Loucy (cell line): ENCODE data around the gene OR52E1.

ENCODE experiments used
- H2AFZ ChIP-seq: fragments of 200-600 bp; sonication (generic); 2 replicates; pipeline ENCODE4 v1.6.0; 2016; ENCODE audit warnings: antibody characterized with exemption, mild to moderate bottlenecking, low read length, moderate library complexity
- H3F3A ChIP-seq: fragments of 200-600 bp; 2 replicates; pipeline ENCODE4 v1.6.0; 2016; ENCODE audit warnings: antibody characterized with exemption, low read depth, mild to moderate bottlenecking
- H3K27me3 ChIP-seq: fragments of 200-600 bp; sonication (generic); 2 replicates; pipeline ENCODE4 v1.6.1; 2014; ENCODE audit warnings: low read length, mild to moderate bottlenecking; ENCODE audit not compliant: insufficient read depth, poor library complexity, severe bottlenecking
- H3K36me3 ChIP-seq: fragments of 200-600 bp; sonication (generic); 2 replicates; pipeline ENCODE4 v1.6.1; 2016; ENCODE audit warnings: low read length; ENCODE audit not compliant: insufficient read depth
- H3K4me1 ChIP-seq: fragments of 200-600 bp; sonication (generic); 2 replicates; pipeline ENCODE4 v1.5.1; 2014; ENCODE audit warnings: low read length, mild to moderate bottlenecking; ENCODE audit not compliant: insufficient read depth, poor library complexity, severe bottlenecking
- H3K4me2 ChIP-seq: fragments of 200-600 bp; sonication (generic); 2 replicates; pipeline ENCODE4 v1.6.0; 2014; ENCODE audit warnings: antibody characterized with exemption, low read length, low read depth, mild to moderate bottlenecking; ENCODE audit not compliant: poor library complexity, severe bottlenecking
- H3K4me3 ChIP-seq: fragments of 200-600 bp; sonication (generic); 2 replicates; pipeline ENCODE4 v1.5.1; 2014; ENCODE audit warnings: low read length, mild to moderate bottlenecking, mixed read lengths; ENCODE audit not compliant: poor library complexity, severe bottlenecking
- H3K79me2 ChIP-seq: fragments of 200-600 bp; sonication (generic); 2 replicates; pipeline ENCODE4 v1.6.1; 2014; ENCODE audit warnings: low read length; ENCODE audit not compliant: insufficient read depth
- H3K9ac ChIP-seq: fragments of 200-600 bp; sonication (generic); 2 replicates; pipeline ENCODE4 v1.6.0; 2014; ENCODE audit warnings: mild to moderate bottlenecking, low read depth, low read length, moderate library complexity; ENCODE audit not compliant: poor library complexity, severe bottlenecking
- H3K9me2 ChIP-seq: fragments of 200-600 bp; sonication (generic); replicated peaks from 2 replicates; pipeline ENCODE4 v1.6.1; 2016; ENCODE audit warnings: low read depth, low read length, mixed read lengths
- H3K9me3 ChIP-seq: fragments of 200-600 bp; sonication (generic); 2 replicates; pipeline ENCODE4 v1.6.1; 2014; ENCODE audit warnings: mild to moderate bottlenecking, antibody characterized with exemption, low read length, low read depth; ENCODE audit not compliant: insufficient read depth
- H4K20me1 ChIP-seq: fragments of 200-600 bp; sonication (generic); 2 replicates; pipeline ENCODE4 v1.6.0; 2014; ENCODE audit warnings: antibody characterized with exemption, low read length, mild to moderate bottlenecking; ENCODE audit not compliant: insufficient read depth, poor library complexity, severe bottlenecking
- CTCF ChIP-seq: fragments of 200-600 bp; sonication (generic); conservative IDR thresholded peaks from 2 replicates; pipeline ENCODE4 v1.5.1; 2014; ENCODE audit warnings: mild to moderate bottlenecking, antibody characterized with exemption, low read length
- EZH2phosphoT487 ChIP-seq: fragments of 200-600 bp; IDR thresholded peaks from 2 replicates; pipeline ENCODE4 v1.6.1; 2018; ENCODE audit warnings: antibody characterized with exemption, mild to moderate bottlenecking, moderate library complexity, borderline replicate concordance

The OR52E1 gene

GRCh38 chr11:5090668-5091067 lies 21.3 kb downstream of the OR52E1 start:
- TF ChIP-seq EZH2phosphoT487 (no peak), CTCF (no peak)

GRCh38 chr11:5092821-5093585 lies 23.6 kb downstream of the OR52E1 start:
- Histone ChIP-seq H3K9ac (no peak overlapping the region), H3K27me3 (no peaks in the 10 kb centered on the region), H3K4me1 (no peaks in the 10 kb centered on the region), H3K9me2 (no peaks in the 10 kb centered on the region), H3K9me3 (no peaks in the 10 kb centered on the region), H3K4me3 (no peak overlapping the region), H3F3A (no peaks in the 10 kb centered on the region), H3K36me3 (no peaks in the 10 kb centered on the region), H2AFZ (no peak overlapping the region), H4K20me1 (no peaks in the 10 kb centered on the region), H3K4me2 (no peak overlapping the region), H3K79me2 (no peaks in the 10 kb centered on the region)
- no peak for TF ChIP-seq CTCF

More at GRCh38 chr11:5090668-5091067, 21.3 kb downstream of the OR52E1 start:
- H3K79me2 ChIP-seq: no peaks in the 10 kb centered on the region
- no peaks in the 10 kb centered on the region for H3K9me2 ChIP-seq
- no peak overlapping the region for H3K4me2 ChIP-seq
- H3K4me1 ChIP-seq: no peaks in the 10 kb centered on the region
- no peaks in the 10 kb centered on the region for H3K27me3 ChIP-seq
- H3K4me3 ChIP-seq: no peak overlapping the region
- no peaks in the 10 kb centered on the region for H4K20me1 ChIP-seq
- no peaks in the 10 kb centered on the region for H3K9me3 ChIP-seq
- H3K9ac ChIP-seq: no peak overlapping the region
- no peaks in the 10 kb centered on the region for H3K36me3 ChIP-seq
- no peak overlapping the region for H2AFZ ChIP-seq
- H3F3A ChIP-seq: no peaks in the 10 kb centered on the region

- no peaks in the 10 kb centered on the region for H3K4me1 ChIP-seq
- no peaks in the 10 kb centered on the region for H3K27me3 ChIP-seq
- no peaks in the 10 kb centered on the region for H3K79me2 ChIP-seq
- H4K20me1 ChIP-seq: no peaks in the 10 kb centered on the region
- H3K36me3 ChIP-seq: no peaks in the 10 kb centered on the region
- no peak overlapping the region for H2AFZ ChIP-seq
- TF ChIP-seq CTCF (no peak), EZH2phosphoT487 (no peak)
- no peaks in the 10 kb centered on the region for H3K9me2 ChIP-seq
- no peak overlapping the region for H3K4me3 ChIP-seq
- H3K9ac ChIP-seq: no peak overlapping the region
- no peaks in the 10 kb centered on the region for H3K9me3 ChIP-seq
- no peaks in the 10 kb centered on the region for H3F3A ChIP-seq
- H3K4me2 ChIP-seq: no peak overlapping the region
These were observed 26.6 kb downstream of the OR52E1 start for GRCh38 chr11:5096011-5096410.
